ENCODE data around the gene VWA3B. TPM values are rescaled to one million over a fixed set of nuclear protein-coding genes. Genes with fewer than 3 reads are reported as not detected.

Gene VWA3B
- total and polyA plus RNA-seq, 2 of the 4 experiments (the other 2 are of a cell fraction) = not detected

DNA sequence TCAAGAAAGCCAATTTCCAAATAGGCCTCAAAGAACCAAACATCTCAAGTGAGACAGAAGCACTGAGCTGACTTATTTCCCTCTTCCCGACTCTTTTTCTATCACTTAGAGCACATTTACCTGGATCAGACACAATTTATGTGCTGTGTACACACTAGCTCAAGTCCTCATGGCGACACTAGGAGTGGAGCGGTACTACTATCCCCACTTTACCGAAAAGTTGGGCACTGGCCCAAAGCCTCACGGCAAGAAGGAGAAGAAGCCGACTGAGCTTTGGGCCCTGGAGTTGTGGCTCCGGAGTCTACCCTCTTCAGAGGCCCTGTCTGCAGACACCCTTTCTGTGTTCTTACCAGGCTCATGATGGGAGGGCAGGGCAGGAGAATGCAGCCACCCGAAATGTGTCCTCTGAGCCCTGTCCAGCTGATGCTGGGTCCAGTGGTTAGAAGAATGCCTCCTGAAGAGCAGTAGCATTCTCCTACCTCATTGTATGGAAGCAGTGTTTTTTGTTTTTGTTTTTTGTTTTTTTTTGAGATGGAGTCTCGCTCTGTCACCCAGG, 167.6 kb downstream of the VWA3B start:
- WGBS, 2 experiments (ENCODE audit: extremely low coverage in 2 of 2, insufficient read length in 1 of 2) = 100% methylated on average over 2 of the region's 9 CpGs; no CpG with 5 or more reads in 1 of the 2 experiments
- H2AK5ac ChIP-seq (ENCODE audit: low read depth, low read length) = no peak overlapping the region
- dilution Hi-C loops (cut with HindIII; ENCODE audit: low sequenced_read_pairs, unreplicated experiment) = no loop called here
- H2AK9ac ChIP-seq (replicated peaks; ENCODE audit: low read depth, low read length, poor library complexity) = no peak overlapping the region
- ATAC-seq (ENCODE audit: low read depth) (no peak), DNase-seq (no peak)
- H2BK20ac ChIP-seq (ENCODE audit: low read depth, low read length) = no peak overlapping the region
- no peak overlapping the region for H3K14ac ChIP-seq (replicated peaks; ENCODE audit: low read depth, low read length)
- in situ Hi-C loops (cut with MboI; ENCODE audit: low sequenced_read_pairs) = no loop called here
- H3K36me3 ChIP-seq (ENCODE audit: control insufficient read depth, insufficient read depth, low read length) = no peaks in the 10 kb centered on the region
- H3K27ac ChIP-seq (ENCODE audit: insufficient read depth, low read length) = no peak overlapping the region
- TF ChIP-seq SMC3 (IDR thresholded peaks at IDR 0.05; ENCODE audit: low read depth, low read length) = no peak
- TF ChIP-seq CHD1 (IDR thresholded peaks at IDR 0.05; ENCODE audit: low read depth, low read length) = no peak
- H4K20me1 ChIP-seq (ENCODE audit: insufficient read depth, low read length) = no peaks in the 10 kb centered on the region
- ChIA-PET POLR2A (ENCODE audit: unreplicated experiment) (no interaction called here), CTCF (interaction anchor here (0.7 kb wide), 1 partner anchor 15 kb away, joined by 3 read pairs; no protein-coding TSS in a partner anchor)
- H3K9me3 ChIP-seq (ENCODE audit: control insufficient read depth, insufficient read depth, low read length) = no peaks in the 10 kb centered on the region
- no peak overlapping the region for H2BK15ac ChIP-seq (ENCODE audit: low read depth, low read length)
- no peak overlapping the region for H3K9ac ChIP-seq (ENCODE audit: low read depth, low read length)
- H3K56ac ChIP-seq (ENCODE audit: extremely low read depth, insufficient read depth, low read length) = no peak overlapping the region
- no peaks in the 10 kb centered on the region for H3K4me1 ChIP-seq (ENCODE audit: control insufficient read depth, insufficient read depth, low read length)
- H3K23ac ChIP-seq (ENCODE audit: low read depth, low read length) = no peak overlapping the region
- BruUV-seq (replicated peaks) = no TSS peak
- no peak overlapping the region for H3K4ac ChIP-seq (ENCODE audit: low read depth, low read length)
- no peak overlapping the region for H3K4me2 ChIP-seq (ENCODE audit: low read depth, low read length)
- H4K8ac ChIP-seq (ENCODE audit: low read depth in 2 of 2, low read length in 2 of 2) = no peak overlapping the region
- H4K5ac ChIP-seq (ENCODE audit: low read depth, low read length) = no peak overlapping the region
- intact Hi-C loops (cut with micrococcal nuclease) = no loop called here
- no peak overlapping the region for H4K91ac ChIP-seq (ENCODE audit: insufficient read depth, low read depth, low read length)
- no peaks in the 10 kb centered on the region for H3K79me1 ChIP-seq (ENCODE audit: low read depth in 1 of 2, low read length in 2 of 2)
- H2BK120ac ChIP-seq (ENCODE audit: low read depth, low read length) = no peak overlapping the region
- H3K18ac ChIP-seq (ENCODE audit: low read depth, low read length) = no peak overlapping the region
- H3K27me3 ChIP-seq (ENCODE audit: control insufficient read depth, insufficient read depth, low read length) = peaks cover 3% of the 10 kb centered on the region
- H3K4me3 ChIP-seq (ENCODE audit: insufficient read depth, low read depth, low read length) = no peak overlapping the region
- no peaks in the 10 kb centered on the region for H3K9me1 ChIP-seq (ENCODE audit: insufficient read depth, low read length)
- no peak overlapping the region for H2AFZ ChIP-seq (replicated peaks; ENCODE audit: low read length, poor library complexity)
- no peak overlapping the region for H2BK5ac ChIP-seq (ENCODE audit: low read depth, low read length, poor library complexity, severe bottlenecking)

All from IMR-90 (cell line).